Mesenchymal stem cell (in vitro differentiated cells and primary cell): Measurements from ENCODE around the gene WDR48.

ENCODE experiments used
- DNase-seq: peaks from one replicate; pipeline ENCODE4 v3.0.0-alpha.2; 2013
- H2AFZ ChIP-seq: one replicate; pipeline ENCODE4 v1.6.1; 2013; ENCODE audit warnings: low read depth, mild to moderate bottlenecking, control low read depth, inconsistent platforms, low read length, moderate library complexity
- H2AK5ac ChIP-seq: 2 replicates; pipeline ENCODE4 v1.6.1; 2013; ENCODE audit warnings: low read length, moderate library complexity, mild to moderate bottlenecking, inconsistent platforms; ENCODE audit not compliant: severe bottlenecking
- H2BK120ac ChIP-seq: one replicate; pipeline ENCODE4 v1.6.1; 2013; ENCODE audit warnings: low read depth, mild to moderate bottlenecking, inconsistent platforms, low read length, moderate library complexity
- H2BK12ac ChIP-seq, 2 experiments: one replicate each; pipeline ENCODE4 v1.6.1; 2013; ENCODE audit warnings: inconsistent platforms in 2 of 2, low read length in 2 of 2, mild to moderate bottlenecking in 2 of 2, moderate library complexity in 2 of 2, control low read depth in 1 of 2
- H2BK15ac ChIP-seq: one replicate; pipeline ENCODE4 v1.6.1; 2013; ENCODE audit warnings: mild to moderate bottlenecking, low read depth, inconsistent platforms; ENCODE audit not compliant: poor library complexity, severe bottlenecking
- H2BK5ac ChIP-seq: 2 replicates; pipeline ENCODE4 v1.6.1; 2013; ENCODE audit warnings: low read depth, mild to moderate bottlenecking, low read length, control low read depth, inconsistent platforms; ENCODE audit not compliant: poor library complexity, severe bottlenecking
- H3K14ac ChIP-seq, 2 experiments: one replicate each; pipeline ENCODE4 v1.6.1; 2013; ENCODE audit warnings: inconsistent platforms in 2 of 2, low read length in 2 of 2, control low read depth in 1 of 2, mild to moderate bottlenecking in 1 of 2, moderate library complexity in 1 of 2
- H3K18ac ChIP-seq, 2 experiments: one replicate each; pipeline ENCODE4 v1.6.1; 2013; ENCODE audit warnings: inconsistent platforms in 2 of 2, low read length in 2 of 2, control low read depth in 1 of 2, low read depth in 1 of 2, mild to moderate bottlenecking in 1 of 2
- H3K23ac ChIP-seq, 2 experiments: one replicate each; pipeline ENCODE4 v1.6.1; 2013; ENCODE audit warnings: inconsistent platforms in 2 of 2, low read length in 2 of 2, mild to moderate bottlenecking in 2 of 2, moderate library complexity in 2 of 2, control low read depth in 1 of 2
- H3K27ac ChIP-seq: 2 replicates; pipeline ENCODE4 v1.5.1; 2013; ENCODE audit warnings: mild to moderate bottlenecking, moderate library complexity, low read length, control low read depth, inconsistent platforms; ENCODE audit not compliant: poor library complexity, severe bottlenecking
- H3K27me3 ChIP-seq, 2 experiments: 2 replicates each; pipeline versions ENCODE4 v1.6.1 to v1.7.0; 2013; ENCODE audit warnings: low read length in 2 of 2, mild to moderate bottlenecking in 2 of 2, moderate library complexity in 2 of 2, control low read depth in 1 of 2, inconsistent platforms in 1 of 2; ENCODE audit not compliant: control insufficient read depth in 1 of 2, insufficient read depth in 1 of 2
- H3K36me3 ChIP-seq, 2 experiments: 2 replicates each; pipeline versions ENCODE4 v1.6.1 to v1.7.0; 2013; ENCODE audit warnings: low read length in 2 of 2, control low read depth in 1 of 2, inconsistent platforms in 1 of 2, low read depth in 1 of 2, mild to moderate bottlenecking in 1 of 2; ENCODE audit not compliant: insufficient read depth in 2 of 2, control insufficient read depth in 1 of 2
- H3K4ac ChIP-seq, 2 experiments: one replicate each; pipeline ENCODE4 v1.6.1; 2013; ENCODE audit warnings: inconsistent platforms in 2 of 2, low read length in 2 of 2, mild to moderate bottlenecking in 2 of 2, moderate library complexity in 2 of 2, control low read depth in 1 of 2, low read depth in 1 of 2
- H3K4me1 ChIP-seq: 2 replicates; pipeline ENCODE4 v1.6.1; 2013; ENCODE audit warnings: low read depth, low read length, control low read depth; ENCODE audit not compliant: control insufficient read depth, insufficient read depth
- H3K4me2 ChIP-seq: 2 replicates; pipeline ENCODE4 v1.6.1; 2013; ENCODE audit warnings: low read length, mild to moderate bottlenecking, inconsistent platforms; ENCODE audit not compliant: poor library complexity, severe bottlenecking
- H3K4me3 ChIP-seq, 2 experiments: 2 replicates each; pipeline versions ENCODE4 v1.5.1 to v1.7.0; 2013; ENCODE audit warnings: low read length in 2 of 2, mild to moderate bottlenecking in 2 of 2, control low read depth in 1 of 2, low read depth in 1 of 2; ENCODE audit not compliant: insufficient read depth in 1 of 2
- H3K79me1 ChIP-seq: replicated peaks from 2 replicates; pipeline ENCODE4 v1.6.1; 2013; ENCODE audit warnings: mild to moderate bottlenecking, control low read depth, low read length, inconsistent platforms; ENCODE audit not compliant: poor library complexity, severe bottlenecking
- H3K9ac ChIP-seq: 2 replicates; pipeline ENCODE4 v1.7.0; 2013; ENCODE audit warnings: mild to moderate bottlenecking, low read length, moderate library complexity
- H3K9me3 ChIP-seq: 2 replicates; pipeline ENCODE4 v1.7.0; 2013; ENCODE audit warnings: mild to moderate bottlenecking, low read length; ENCODE audit not compliant: control insufficient read depth
- H4K8ac ChIP-seq: one replicate; pipeline ENCODE4 v1.6.1; 2013; ENCODE audit warnings: inconsistent platforms, mild to moderate bottlenecking, low read length, moderate library complexity
- H4K91ac ChIP-seq: one replicate; pipeline ENCODE4 v1.6.1; 2013; ENCODE audit warnings: mild to moderate bottlenecking, low read length, inconsistent platforms
- WGBS: methylation state at CpG from one replicate; pipeline ENCODE4 v1.1.7; 2013; ENCODE audit warnings: mixed read lengths; 5-methylcytosine and 5-hydroxymethylcytosine counted together

WDR48 gene

GRCh38 chr3:39088889-39089288 lies 37.1 kb downstream of the WDR48 start:
- Histone ChIP-seq H3K4ac (no peak overlapping the region), H3K27me3 (no peaks in the 10 kb centered on the region), H3K18ac (no peak overlapping the region), H2BK5ac (no peak overlapping the region), H3K14ac (no peak overlapping the region), H3K4me3 (no peak overlapping the region), H3K9ac (no peak overlapping the region), H2BK15ac (no peak overlapping the region), H3K9me3 (no peaks in the 10 kb centered on the region), H3K4me1 (peaks cover 3% of the 10 kb centered on the region), H2AK5ac (no peak overlapping the region), H3K23ac (no peak overlapping the region), H2BK12ac (no peak overlapping the region), H2BK120ac (no peak overlapping the region), H4K8ac (no peak overlapping the region), H3K36me3 (peaks cover 26 to 92% of the 10 kb centered on the region in 2 experiments), H3K79me1 (peaks cover 1% of the 10 kb centered on the region), H3K27ac (no peak overlapping the region), H4K91ac (no peak overlapping the region), H3K4me2 (no peak overlapping the region), H2AFZ (no peak overlapping the region)
- 40% methylated on average over 3 of the region's 3 CpGs for WGBS
- peak; percentile 48 for DNase-seq

- no peak overlapping the region for H3K4me3 ChIP-seq
- no peak overlapping the region for H3K18ac ChIP-seq
- H3K14ac ChIP-seq = no peak overlapping the region
- H4K91ac ChIP-seq = no peak overlapping the region
- H2AFZ ChIP-seq = no peak overlapping the region
- no peak overlapping the region for H2BK12ac ChIP-seq
- peaks cover 35 to 98% of the 10 kb centered on the region in 2 experiments for H3K36me3 ChIP-seq
- no peak overlapping the region for H3K9ac ChIP-seq
- H3K9me3 ChIP-seq = no peaks in the 10 kb centered on the region
- H3K4ac ChIP-seq = no peak overlapping the region
- H3K79me1 ChIP-seq = peaks cover 3% of the 10 kb centered on the region
- DNase-seq = peak; percentile 40
- H2BK120ac ChIP-seq = no peak overlapping the region
- H4K8ac ChIP-seq = no peak overlapping the region
- H3K27me3 ChIP-seq = no peaks in the 10 kb centered on the region
- H3K27ac ChIP-seq = no peak overlapping the region
- peaks cover 3% of the 10 kb centered on the region for H3K4me1 ChIP-seq
- H3K4me2 ChIP-seq = no peak overlapping the region
- WGBS = 100% methylated on average over 1 of the region's 2 CpGs
- no peak overlapping the region for H2BK5ac ChIP-seq
- H2BK15ac ChIP-seq = no peak overlapping the region
- H3K23ac ChIP-seq = no peak overlapping the region
- H2AK5ac ChIP-seq = no peak overlapping the region
Measured at GRCh38 chr3:39090922-39091321, 39.1 kb downstream of the WDR48 start.

- no peak overlapping the region for H3K4ac ChIP-seq
- no peak overlapping the region for H3K14ac ChIP-seq
- H2BK120ac ChIP-seq = no peak overlapping the region
- peaks cover 23% of the 10 kb centered on the region for H3K79me1 ChIP-seq
- H3K23ac ChIP-seq = no peak overlapping the region
- H3K4me3 ChIP-seq = no peak overlapping the region
- peaks cover 46 to 100% of the 10 kb centered on the region in 2 experiments for H3K36me3 ChIP-seq
- H3K4me2 ChIP-seq = no peak overlapping the region
- no peak overlapping the region for H2AFZ ChIP-seq
- no peak for DNase-seq
- H3K18ac ChIP-seq = no peak overlapping the region
- WGBS = 96% methylated on average over 4 of the region's 7 CpGs
- no peak overlapping the region for H2BK5ac ChIP-seq
- no peak overlapping the region for H2AK5ac ChIP-seq
- no peak overlapping the region for H3K27ac ChIP-seq
- H3K27me3 ChIP-seq = no peaks in the 10 kb centered on the region
- no peak overlapping the region for H3K9ac ChIP-seq
- H2BK15ac ChIP-seq = no peak overlapping the region
- no peak overlapping the region for H2BK12ac ChIP-seq
- H3K9me3 ChIP-seq = no peaks in the 10 kb centered on the region
- H4K91ac ChIP-seq = no peak overlapping the region
- H4K8ac ChIP-seq = no peak overlapping the region
- H3K4me1 ChIP-seq = no peaks in the 10 kb centered on the region
Measured at GRCh38 chr3:39094851-39095677, 43.2 kb downstream of the WDR48 start.

- Histone ChIP-seq H3K14ac (no peak overlapping the region), H2AK5ac (no peak overlapping the region), H3K4me2 (no peak overlapping the region), H3K79me1 (peaks cover 30% of the 10 kb centered on the region), H3K9ac (no peak overlapping the region), H3K9me3 (no peaks in the 10 kb centered on the region), H2BK12ac (no peak overlapping the region), H2BK15ac (no peak overlapping the region), H4K8ac (no peak overlapping the region), H3K18ac (no peak overlapping the region), H2BK120ac (no peak overlapping the region), H2AFZ (no peak overlapping the region), H3K27ac (no peak overlapping the region), H3K4ac (no peak overlapping the region), H3K23ac (no peak overlapping the region), H2BK5ac (no peak overlapping the region), H3K4me1 (no peaks in the 10 kb centered on the region), H3K36me3 (peaks cover 53 to 100% of the 10 kb centered on the region in 2 experiments), H4K91ac (no peak overlapping the region), H3K4me3 (no peak overlapping the region), H3K27me3 (no peaks in the 10 kb centered on the region)
- WGBS = 89% methylated on average over 3 of the region's 3 CpGs
- no peak for DNase-seq
Measured at GRCh38 chr3:39095778-39096177, 44.0 kb downstream of the WDR48 start.
